Transverse colon (tissue), 4 donors: ENCODE results near the gene RTN4RL1.

Experiments
- EP300 ChIP-seq: sonication (generic); formaldehyde crosslinking; IDR thresholded peaks from one replicate; pipeline ENCODE4 v1.6.1; 2017; ENCODE audit warnings: antibody characterized with exemption, low read depth
- POLR2A ChIP-seq: fragments of 450-650 bp; IDR thresholded peaks from one replicate; pipeline ENCODE4 v1.6.1; 2016; ENCODE audit warnings: antibody characterized with exemption, mild to moderate bottlenecking, moderate library complexity
- POLR2AphosphoS5 ChIP-seq, 3 donors: sonication (generic); formaldehyde crosslinking; IDR thresholded peaks; one replicate each; pipeline ENCODE4 v1.6.1; 2016; ENCODE audit warnings: antibody characterized with exemption in 3 of 3
- TF ChIP-seq, protein P1 (sequence below), 5 experiments: fragments of 200-600 bp in 3 of 5; fragments of 450-650 bp in 2 of 5; sonication (generic) in 3 of 5; IDR thresholded peaks; 1 replicate in 2 of 5; 2 replicates in 3 of 5; pipeline ENCODE4 v1.5.1; 2016 to 2017; ENCODE audit warnings: antibody characterized with exemption in 5 of 5, inconsistent platforms in 3 of 5, mild to moderate bottlenecking in 2 of 5, moderate library complexity in 1 of 5

DNA sequence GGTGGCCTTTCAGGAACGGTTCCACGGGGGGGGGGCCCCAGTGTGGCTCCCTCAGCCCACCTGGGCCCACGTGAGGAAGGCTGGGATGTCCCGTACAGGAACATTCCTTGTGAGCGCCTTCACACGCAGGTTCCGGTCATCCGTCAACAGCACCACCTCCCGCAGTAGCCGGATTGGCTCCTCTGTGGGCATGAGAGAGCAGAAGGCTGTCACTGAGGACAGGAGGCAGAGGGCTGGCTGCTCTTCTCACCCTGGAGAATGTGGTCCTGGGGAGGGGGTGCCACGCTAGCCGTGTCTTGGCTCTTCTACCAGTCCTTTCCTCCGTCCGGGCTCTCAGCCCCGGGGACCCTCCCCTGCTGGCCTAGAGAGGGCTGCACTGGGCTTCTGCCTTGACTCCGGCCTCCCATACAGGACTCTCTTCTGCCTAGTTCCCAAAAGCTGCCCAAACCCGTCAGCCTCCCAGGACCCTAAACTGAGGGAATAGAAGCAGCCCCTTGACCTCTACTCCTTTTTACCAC, 36.4 kb upstream of the RTN4RL1 start:
- TF ChIP-seq, protein P1, sequence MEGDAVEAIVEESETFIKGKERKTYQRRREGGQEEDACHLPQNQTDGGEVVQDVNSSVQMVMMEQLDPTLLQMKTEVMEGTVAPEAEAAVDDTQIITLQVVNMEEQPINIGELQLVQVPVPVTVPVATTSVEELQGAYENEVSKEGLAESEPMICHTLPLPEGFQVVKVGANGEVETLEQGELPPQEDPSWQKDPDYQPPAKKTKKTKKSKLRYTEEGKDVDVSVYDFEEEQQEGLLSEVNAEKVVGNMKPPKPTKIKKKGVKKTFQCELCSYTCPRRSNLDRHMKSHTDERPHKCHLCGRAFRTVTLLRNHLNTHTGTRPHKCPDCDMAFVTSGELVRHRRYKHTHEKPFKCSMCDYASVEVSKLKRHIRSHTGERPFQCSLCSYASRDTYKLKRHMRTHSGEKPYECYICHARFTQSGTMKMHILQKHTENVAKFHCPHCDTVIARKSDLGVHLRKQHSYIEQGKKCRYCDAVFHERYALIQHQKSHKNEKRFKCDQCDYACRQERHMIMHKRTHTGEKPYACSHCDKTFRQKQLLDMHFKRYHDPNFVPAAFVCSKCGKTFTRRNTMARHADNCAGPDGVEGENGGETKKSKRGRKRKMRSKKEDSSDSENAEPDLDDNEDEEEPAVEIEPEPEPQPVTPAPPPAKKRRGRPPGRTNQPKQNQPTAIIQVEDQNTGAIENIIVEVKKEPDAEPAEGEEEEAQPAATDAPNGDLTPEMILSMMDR (IDR thresholded peaks at IDR 0.05) = no peak
- TF ChIP-seq EP300 (no peak), POLR2A (no peak), POLR2AphosphoS5 (IDR thresholded peaks at IDR 0.05) (no peak)
